C4-2B (cell line): Measurements from ENCODE around the gene NOXO1.

Source experiments
- ZFX ChIP-seq: fragments of 450-650 bp; IDR thresholded peaks from 2 replicates; pipeline ENCODE4 v1.6.1; 2017
- TF ChIP-seq, protein P1 (sequence below): fragments of 450-650 bp; conservative IDR thresholded peaks from 2 replicates; pipeline ENCODE4 v1.5.1; 2017; ENCODE audit warnings: mild to moderate bottlenecking

DNA sequence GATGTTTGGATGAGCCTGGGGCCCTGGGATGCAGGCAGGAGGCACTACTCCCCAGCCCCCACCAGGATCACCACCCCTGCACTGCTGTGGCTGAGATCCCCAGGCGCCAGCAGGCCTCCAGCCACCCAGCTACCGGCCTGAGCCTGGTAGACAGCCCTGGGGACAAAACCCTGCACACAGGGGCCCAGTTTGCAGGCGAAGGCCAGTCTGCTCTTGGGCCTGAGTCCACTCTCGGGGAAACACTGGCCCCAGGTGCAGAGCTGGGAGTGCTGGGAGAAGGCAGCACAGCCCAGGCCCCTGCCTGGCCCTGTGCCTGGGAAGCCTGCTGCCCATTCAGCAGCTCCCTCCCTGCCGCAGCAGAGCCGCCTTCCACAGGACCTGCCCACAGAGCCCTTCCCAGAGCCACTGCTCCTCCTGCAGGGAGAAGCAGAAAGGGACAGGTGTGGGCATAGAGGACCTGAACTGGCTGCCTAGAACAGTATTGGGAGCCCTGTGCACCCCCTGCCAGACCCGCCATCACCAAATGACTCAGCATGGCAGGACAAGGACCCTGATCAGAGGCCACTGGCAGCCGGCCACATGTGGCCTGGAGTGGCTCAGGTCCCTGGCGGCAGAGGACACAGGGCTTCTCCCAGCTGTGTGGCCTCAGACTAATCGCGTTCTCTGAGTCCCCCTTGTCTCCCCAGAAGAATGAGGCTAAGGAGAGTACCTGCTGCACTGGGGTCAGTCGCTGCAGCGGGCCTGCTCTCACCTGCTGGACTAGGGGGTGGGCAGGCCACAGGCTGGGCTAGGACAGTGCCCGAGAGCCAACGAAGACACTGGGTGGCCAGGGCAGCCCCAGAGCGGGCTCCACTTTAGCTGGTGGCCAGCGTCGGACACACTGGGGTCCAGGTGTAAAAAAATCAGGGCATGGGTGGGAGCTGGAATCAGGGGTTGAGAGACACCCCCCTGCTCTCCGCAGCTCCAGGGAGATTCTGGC is 48.9 kb downstream of the NOXO1 start:
- TF ChIP-seq, protein P1, sequence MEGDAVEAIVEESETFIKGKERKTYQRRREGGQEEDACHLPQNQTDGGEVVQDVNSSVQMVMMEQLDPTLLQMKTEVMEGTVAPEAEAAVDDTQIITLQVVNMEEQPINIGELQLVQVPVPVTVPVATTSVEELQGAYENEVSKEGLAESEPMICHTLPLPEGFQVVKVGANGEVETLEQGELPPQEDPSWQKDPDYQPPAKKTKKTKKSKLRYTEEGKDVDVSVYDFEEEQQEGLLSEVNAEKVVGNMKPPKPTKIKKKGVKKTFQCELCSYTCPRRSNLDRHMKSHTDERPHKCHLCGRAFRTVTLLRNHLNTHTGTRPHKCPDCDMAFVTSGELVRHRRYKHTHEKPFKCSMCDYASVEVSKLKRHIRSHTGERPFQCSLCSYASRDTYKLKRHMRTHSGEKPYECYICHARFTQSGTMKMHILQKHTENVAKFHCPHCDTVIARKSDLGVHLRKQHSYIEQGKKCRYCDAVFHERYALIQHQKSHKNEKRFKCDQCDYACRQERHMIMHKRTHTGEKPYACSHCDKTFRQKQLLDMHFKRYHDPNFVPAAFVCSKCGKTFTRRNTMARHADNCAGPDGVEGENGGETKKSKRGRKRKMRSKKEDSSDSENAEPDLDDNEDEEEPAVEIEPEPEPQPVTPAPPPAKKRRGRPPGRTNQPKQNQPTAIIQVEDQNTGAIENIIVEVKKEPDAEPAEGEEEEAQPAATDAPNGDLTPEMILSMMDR = no peak; the same call in 1 of the 2 replicates
- TF ChIP-seq ZFX = no peak
